GM12865 (cell line): ENCODE measurements around the gene PCBD2.
"Not testable (repeated sequence)": the region's sequence is repeated elsewhere in the genome, so short reads cannot be mapped to it uniquely, and the experiment has no call there.

Source experiments
- DNase-seq: peaks from one replicate; pipeline ENCODE4 v3.0.0; 2010; ENCODE audit warnings: low read depth
- H3K4me3 ChIP-seq: 2 replicates; pipeline ENCODE4 v1.5.1; 2011; ENCODE audit warnings: mild to moderate bottlenecking, low read depth, low read length, control low read depth
- CTCF ChIP-seq: IDR thresholded peaks from 2 replicates; pipeline ENCODE4 v1.5.1; 2011; ENCODE audit warnings: low read length, control low read depth, low read depth, inconsistent platforms; ENCODE audit not compliant: insufficient read depth; ENCODE audit errors: missing control alignments

Gene PCBD2

GRCh38 chr5:134906811-134907210, 1.9 kb downstream of the PCBD2 start:
- DNase-seq: no peak
- H3K4me3 ChIP-seq: no peak overlapping the region
- no peak for TF ChIP-seq CTCF

GRCh38 chr5:134910752-134911151, 5.8 kb downstream of the PCBD2 start:
- H3K4me3 ChIP-seq, DNase-seq: not testable (repeated sequence)

DNA sequence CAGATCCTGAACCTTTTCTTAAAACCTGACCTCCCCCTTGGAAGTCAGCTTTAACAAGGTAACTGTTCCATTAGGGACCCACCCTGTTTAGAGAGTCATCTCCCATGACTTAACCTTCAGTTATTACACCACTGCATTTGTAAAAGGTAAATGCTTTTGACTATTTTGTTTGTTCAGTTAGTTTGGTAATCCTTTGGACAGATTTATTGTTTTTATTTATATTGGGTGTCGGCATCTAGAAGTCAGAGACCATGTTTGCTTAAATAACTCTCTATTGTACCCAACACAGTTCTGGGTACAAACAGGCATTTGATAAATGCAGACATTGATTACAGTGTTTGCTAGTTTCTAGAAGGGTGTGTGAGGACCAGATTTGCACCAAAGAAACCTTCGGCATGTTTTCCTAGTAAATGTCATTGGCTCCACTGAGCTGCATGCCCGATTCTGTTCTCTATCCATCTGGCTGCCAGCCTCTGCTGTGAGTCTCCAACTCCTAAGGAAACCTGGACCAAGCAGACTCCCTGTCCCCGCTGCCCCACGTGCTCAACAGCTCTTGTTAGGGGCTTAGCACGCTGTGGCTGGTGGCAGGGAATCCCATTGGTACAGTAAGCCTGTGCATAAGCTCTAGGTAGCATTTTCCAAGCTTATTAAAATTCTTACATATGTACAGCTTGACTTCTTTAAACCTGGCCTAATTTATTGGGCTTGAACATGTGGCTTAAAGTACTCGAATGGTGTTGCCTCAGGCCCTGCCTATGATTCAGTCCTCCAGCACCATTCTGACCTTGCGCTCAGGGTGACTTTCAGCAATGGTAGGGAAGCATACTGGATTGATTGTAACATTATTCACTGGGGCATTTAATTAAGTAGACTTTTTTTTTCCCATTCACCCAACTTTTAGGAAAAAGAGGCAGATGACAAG, 6.6 kb downstream of the PCBD2 start:
- TF ChIP-seq CTCF: no peak
- no peak overlapping the region for H3K4me3 ChIP-seq
- DNase-seq: no peak

- no peak for TF ChIP-seq CTCF
- DNase-seq: no peak
- H3K4me3 ChIP-seq: no peak overlapping the region
Observed at GRCh38 chr5:134913254-134913653, 8.3 kb downstream of the PCBD2 start.

- H3K4me3 ChIP-seq: no peak overlapping the region
- TF ChIP-seq CTCF: no peak
- DNase-seq: no peak
Observed at GRCh38 chr5:134913795-134914194, 8.9 kb downstream of the PCBD2 start.

GRCh38 chr5:134917070-134917815, 12.3 kb downstream of the PCBD2 start:
- DNase-seq: no peak
- no peak overlapping the region for H3K4me3 ChIP-seq
- TF ChIP-seq CTCF: peak; percentile 30

GRCh38 chr5:134918861-134919260, 13.9 kb downstream of the PCBD2 start:
- TF ChIP-seq CTCF: no peak
- DNase-seq: no peak

More at GRCh38 chr5:134918861-134919260, 13.9 kb downstream of the PCBD2 start:
- no peak overlapping the region for H3K4me3 ChIP-seq
